Neural progenitor cell (in vitro differentiated cells): ENCODE results near the gene GYPA.

Source experiments
- EZH2 ChIP-seq: fragments of 200-600 bp; sonication (generic); IDR thresholded peaks from 2 replicates; pipeline ENCODE4 v1.6.1; 2017; ENCODE audit warnings: antibody characterized with exemption, mild to moderate bottlenecking, moderate library complexity
- EZH2phosphoT487 ChIP-seq: fragments of 200-600 bp; sonication (generic); IDR thresholded peaks from 2 replicates; pipeline ENCODE4 v1.6.1; 2017; ENCODE audit warnings: antibody characterized with exemption
- TF ChIP-seq, protein P1 (sequence below): fragments of 200-600 bp; sonication (generic); IDR thresholded peaks from 2 replicates; pipeline ENCODE4 v1.5.1; 2017; ENCODE audit warnings: antibody characterized with exemption, mild to moderate bottlenecking

DNA sequence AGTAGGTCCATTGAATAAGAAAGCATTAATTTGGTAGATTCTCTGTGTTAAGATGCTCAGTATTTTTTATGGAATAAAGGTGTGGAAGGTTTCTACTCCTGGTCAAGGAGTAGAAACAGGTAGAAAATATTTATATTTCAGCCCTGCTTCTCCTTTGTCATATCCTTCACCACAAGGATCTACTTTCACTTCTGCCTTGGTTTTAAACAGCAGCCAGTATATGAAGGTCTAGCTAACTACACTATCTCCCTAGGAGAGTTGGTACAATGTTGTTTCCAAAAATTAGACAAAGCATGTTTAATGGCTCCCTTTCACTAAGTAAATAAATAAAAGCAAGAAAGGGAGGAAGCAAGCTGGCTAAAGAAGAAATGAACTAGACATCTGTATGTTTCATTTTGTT lies 44.6 kb upstream of the GYPA start:
- TF ChIP-seq, protein P1, sequence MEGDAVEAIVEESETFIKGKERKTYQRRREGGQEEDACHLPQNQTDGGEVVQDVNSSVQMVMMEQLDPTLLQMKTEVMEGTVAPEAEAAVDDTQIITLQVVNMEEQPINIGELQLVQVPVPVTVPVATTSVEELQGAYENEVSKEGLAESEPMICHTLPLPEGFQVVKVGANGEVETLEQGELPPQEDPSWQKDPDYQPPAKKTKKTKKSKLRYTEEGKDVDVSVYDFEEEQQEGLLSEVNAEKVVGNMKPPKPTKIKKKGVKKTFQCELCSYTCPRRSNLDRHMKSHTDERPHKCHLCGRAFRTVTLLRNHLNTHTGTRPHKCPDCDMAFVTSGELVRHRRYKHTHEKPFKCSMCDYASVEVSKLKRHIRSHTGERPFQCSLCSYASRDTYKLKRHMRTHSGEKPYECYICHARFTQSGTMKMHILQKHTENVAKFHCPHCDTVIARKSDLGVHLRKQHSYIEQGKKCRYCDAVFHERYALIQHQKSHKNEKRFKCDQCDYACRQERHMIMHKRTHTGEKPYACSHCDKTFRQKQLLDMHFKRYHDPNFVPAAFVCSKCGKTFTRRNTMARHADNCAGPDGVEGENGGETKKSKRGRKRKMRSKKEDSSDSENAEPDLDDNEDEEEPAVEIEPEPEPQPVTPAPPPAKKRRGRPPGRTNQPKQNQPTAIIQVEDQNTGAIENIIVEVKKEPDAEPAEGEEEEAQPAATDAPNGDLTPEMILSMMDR, result no peak
- TF ChIP-seq EZH2phosphoT487 (no peak), EZH2 (no peak)
